HepG2 (cell line): ENCODE results near the gene MROH2A. TPM values are rescaled to one million over a fixed set of nuclear protein-coding genes. Genes with fewer than 3 reads are reported as not detected.

ENCODE experiments used
- ATAC-seq: fragments of 200-7000 bp; cut with Tn5 transposase; 3 replicates; pipeline ENCODE4 v1.9.1; 2020; ENCODE audit warnings: mild to moderate bottlenecking, moderate library complexity
- BruUV-seq: library from RNA; stranded (reverse); fragments of 400-500 nt; replicated peaks from 2 replicates; lab custom pipeline; 2021; lab: Mats Ljungman, UMichigan
- CTCF ChIA-PET: fragments of 300-600 bp; formaldehyde crosslinking; extraction: SDS; loops from one replicate; lab custom pipeline; 2021; ENCODE audit warnings: low total read pairs, inconsistent platforms, low intra/inter-chr PET ratio; lab: Yijun Ruan, JAX
- POLR2A ChIA-PET: fragments of 350-600 bp; sonication (Branson Sonifier 250); formaldehyde crosslinking; loops from one replicate; lab custom pipeline; 2020; ENCODE audit warnings: antibody characterized with exemption, inconsistent platforms; lab: Yijun Ruan, JAX
- DNase-seq: peaks from one replicate; pipeline ENCODE4 v3.0.0-alpha.2; 2015; ENCODE audit warnings: low spot score
- FAIRE-seq: peaks from 3 replicates; lab custom pipeline; 2011; peaks lifted over from hg19 to GRCh38; lab: Jason Lieb, UNC
- H2AFZ ChIP-seq: one replicate; pipeline ENCODE4 v1.6.1; 2011; ENCODE audit warnings: low read length, inconsistent platforms
- H3K27ac ChIP-seq: fragments of 300-600 bp; 3 replicates; pipeline ENCODE4 v1.8.0; 2011; ENCODE audit warnings: mixed run types, mild to moderate bottlenecking, mixed read lengths, low read length, inconsistent platforms; ENCODE audit not compliant: insufficient read depth; ENCODE audit errors: extremely low read length
- H3K27me3 ChIP-seq, 2 experiments: fragments of 200-600 bp in 1 of 2; 2 replicates in 1 of 2; 3 replicates in 1 of 2; pipeline versions ENCODE4 v1.6.0 to v1.8.0; 2011; ENCODE audit warnings: low read length in 2 of 2, mild to moderate bottlenecking in 2 of 2, moderate library complexity in 2 of 2, inconsistent platforms in 1 of 2; ENCODE audit not compliant: insufficient read depth in 2 of 2, control insufficient read depth in 1 of 2
- H3K36me3 ChIP-seq, 2 experiments: fragments of 200-600 bp in 1 of 2; replicated peaks in 1 of 2; 2 replicates in 1 of 2; 3 replicates in 1 of 2; pipeline versions ENCODE4 v1.5.1 to v1.8.0; 2011; ENCODE audit warnings: low read length in 2 of 2, inconsistent platforms in 1 of 2; ENCODE audit not compliant: insufficient read depth in 2 of 2, control insufficient read depth in 1 of 2
- H3K4me1 ChIP-seq: 2 replicates; pipeline ENCODE4 v1.5.1; 2012; ENCODE audit warnings: low read length, inconsistent platforms; ENCODE audit not compliant: insufficient read depth
- H3K4me2 ChIP-seq: 2 replicates; pipeline ENCODE4 v1.6.0; 2011; ENCODE audit warnings: low read depth, low read length, inconsistent platforms
- H3K4me3 ChIP-seq, 3 experiments: fragments of 200-600 bp in 1 of 3; sonication (generic), shearing (Covaris generic) in 1 of 3; replicated peaks in 1 of 3; 2 replicates each; pipeline ENCODE4 v1.5.1; 2011 to 2016; ENCODE audit warnings: low read length in 3 of 3, inconsistent platforms in 2 of 3, low read depth in 2 of 3, mild to moderate bottlenecking in 2 of 3, control low read depth in 1 of 3, mixed read lengths in 1 of 3; ENCODE audit not compliant: insufficient read depth in 1 of 3
- H3K79me2 ChIP-seq: one replicate; pipeline ENCODE4 v1.6.1; 2011; ENCODE audit warnings: low read length, inconsistent platforms; ENCODE audit not compliant: insufficient read depth
- H3K9ac ChIP-seq: 2 replicates; pipeline ENCODE4 v1.6.0; 2011; ENCODE audit warnings: mild to moderate bottlenecking, low read depth, low read length, inconsistent platforms; ENCODE audit not compliant: insufficient read depth
- H3K9me3 ChIP-seq: 2 replicates; pipeline ENCODE4 v1.5.1; 2012; ENCODE audit warnings: mild to moderate bottlenecking, low read length
- H4K20me1 ChIP-seq: 2 replicates; pipeline ENCODE4 v1.6.0; 2011; ENCODE audit warnings: inconsistent platforms, mild to moderate bottlenecking, low read length, moderate library complexity; ENCODE audit not compliant: insufficient read depth
- AHR ChIP-seq: IDR thresholded peaks from 2 replicates; pipeline ENCODE4 v1.6.1; 2018; ENCODE audit warnings: missing genetic modification reagents, missing compliant biosample characterization
- GATAD1 ChIP-seq: IDR thresholded peaks from 2 replicates; pipeline ENCODE4 v1.6.1; 2016; ENCODE audit warnings: missing genetic modification reagents, missing compliant biosample characterization
- IRF9 ChIP-seq: sonication (generic); formaldehyde crosslinking; IDR thresholded peaks from 2 replicates; pipeline ENCODE4 v1.8.0; 2022; ENCODE audit warnings: missing genetic modification reagents, mild to moderate bottlenecking, borderline replicate concordance
- MLLT10 ChIP-seq: sonication (generic); formaldehyde crosslinking; IDR thresholded peaks from 2 replicates; pipeline ENCODE4 v1.4.0; 2020; ENCODE audit warnings: missing genetic modification reagents
- RBAK ChIP-seq: sonication (generic); formaldehyde crosslinking; IDR thresholded peaks from 2 replicates; pipeline ENCODE4 v1.5.1; 2020; ENCODE audit warnings: mild to moderate bottlenecking, missing genetic modification reagents
- SOX13 ChIP-seq, 3 experiments: fragments of 450-650 bp in 1 of 3; sonication (generic) in 1 of 3; formaldehyde crosslinking in 1 of 3; IDR thresholded peaks in 2 of 3; conservative IDR thresholded peaks in 1 of 3; 2 replicates each; pipeline versions ENCODE4 v1.5.0 to v1.6.1; 2016 to 2020; ENCODE audit warnings: antibody characterized with exemption in 1 of 3, mild to moderate bottlenecking in 1 of 3, missing compliant biosample characterization in 1 of 3, missing genetic modification reagents in 1 of 3, moderate library complexity in 1 of 3
- ZC3H4 ChIP-seq: sonication (generic); formaldehyde crosslinking; IDR thresholded peaks from 2 replicates; pipeline ENCODE4 v1.4.0; 2020; ENCODE audit warnings: missing genetic modification reagents, borderline replicate concordance
- ZNF30 ChIP-seq: sonication (generic); formaldehyde crosslinking; IDR thresholded peaks from 2 replicates; pipeline ENCODE4 v1.5.0; 2020; ENCODE audit warnings: mild to moderate bottlenecking, missing genetic modification reagents
- ZNF589 ChIP-seq: sonication (generic); formaldehyde crosslinking; conservative IDR thresholded peaks from 2 replicates; pipeline ENCODE4 v1.8.0; 2022; ENCODE audit warnings: mild to moderate bottlenecking, moderate library complexity, missing genetic modification reagents
- ZNF619 ChIP-seq: sonication (generic); formaldehyde crosslinking; IDR thresholded peaks from 2 replicates; pipeline ENCODE4 v1.4.0; 2020; ENCODE audit warnings: mild to moderate bottlenecking, missing genetic modification reagents
- WGBS: methylation state at CpG from one replicate; pipeline ENCODE4 v1.1.6; 2017; ENCODE audit warnings: low lambda C conversion rate; 5-methylcytosine and 5-hydroxymethylcytosine counted together
- in situ Hi-C: cut with HindIII; loops from 2 replicates; pipeline ENCODE4 v1.10.0; 2017; ENCODE audit warnings: low pct_unique_long_range_greater_than_20kb; ENCODE audit not compliant: extremely low pct_ligation_motif_present
- intact Hi-C: fragments of 100-400 bp; cut with micrococcal nuclease; formaldehyde crosslinking; loops from one replicate; pipeline ENCODE4 v1.10.0; 2022; ENCODE audit not compliant: unreplicated experiment
- polyA plus RNA-seq, 8 experiments: library from polyadenylated mRNA; depleted of rRNA in 3 of 8; stranded (reverse) in 7 of 8; unstranded in 1 of 8; fragments of >200 nt; fragmentation: Illumina TruSeq in 4 of 8; extraction: Trizol in 4 of 8; gene quantifications; 2 replicates each; pipeline versions ENCODE4 v1.2.1 to v1.2.3, GENCODE V29; 2011 to 2016; ENCODE audit warnings: low read depth in 4 of 8, missing spikeins in 1 of 8, mixed read lengths in 1 of 8; ENCODE audit not compliant: insufficient read depth in 1 of 8
- total RNA-seq, 5 experiments: library from RNA; depleted of rRNA; stranded (reverse); fragments of >200 nt; fragmentation: Illumina TruSeq; extraction: Trizol; gene quantifications; 2 replicates each; pipeline ENCODE4 v1.2.3, GENCODE V29; 2016; ENCODE audit warnings: low read depth in 1 of 5

Gene MROH2A
- total and polyA plus RNA-seq, 2 of the 13 experiments (the other 11 are each of a cell fraction or from before 2014, with no cell fraction given), result 0.03 to 0.04 TPM

GRCh38 chr2:233854241-233854981 lies 76.3 kb downstream of the MROH2A start, which contains the start of gene HJURP (continued):
- TF ChIP-seq IRF9 (CRISPR knock-in tag) (peak; percentile 81; the same call in 1 of the 2 replicates), ZNF30 (peak; percentile 51; the same call in 1 of the 2 replicates), GATAD1 (peak; percentile 93), SOX13 (IDR thresholded peaks at IDR 0.05) (no peak), SOX13 (CRISPR knock-in tag; conservative IDR thresholded peaks at IDR 0.05 in 1 of 2, IDR thresholded peaks at IDR 0.05 in 1 of 2) (no peak), MLLT10 (no peak), AHR (CRISPR knock-in tag) (peak; percentile 78; the same call in 1 of the 2 replicates), ZNF619 (no peak), ZNF589 (CRISPR knock-in tag) (peak; percentile 98)
- TF ChIP-seq, all 625 proteins: peak for 306

GRCh38 chr2:233855345-233855744 lies 77.2 kb downstream of the MROH2A start:
- Histone ChIP-seq H3K27ac (no peak overlapping the region), H3K9me3 (no peaks in the 10 kb centered on the region), H3K36me3 (peaks cover 4 to 19% of the 10 kb centered on the region in 2 experiments; a peak in 4 of 5 replicates), H2AFZ (peak overlapping the region; percentile 73), H3K4me1 (peaks cover 48% of the 10 kb centered on the region), H3K4me3 (peak overlapping the region in 1 of 3 experiments; percentile 98; a peak in 1 of 6 replicates), H3K79me2 (peaks cover 38% of the 10 kb centered on the region), H4K20me1 (peaks cover 3% of the 10 kb centered on the region; the same call in 1 of the 2 replicates), H3K4me2 (peak overlapping the region; percentile 92), H3K9ac (peak overlapping the region; percentile 61; the same call in 1 of the 2 replicates), H3K27me3 (peaks cover 2 to 3% of the 10 kb centered on the region in 2 experiments; a peak in 1 of 5 replicates)
- ATAC-seq (no peak), FAIRE-seq (no peak), DNase-seq (no peak)
- TF ChIP-seq RBAK (CRISPR knock-in tag) (no peak), ZC3H4 (CRISPR knock-in tag) (0 out of 2 replicates have a peak, but pooled peaks have one; percentile 51)
- POLR2A ChIA-PET, result no interaction called here
- intact Hi-C loops (no loop called here), in situ Hi-C loops (no loop called here)
- 81% methylated on average over 5 of the region's 5 CpGs for WGBS
- BruUV-seq, result no TSS peak
- CTCF ChIA-PET, result no interaction called here
